MCF 10A (cell line): ENCODE data around the gene ADPRM. TPM values are rescaled to one million over a fixed set of nuclear protein-coding genes. Genes with fewer than 3 reads are reported as not detected.

ENCODE experiments used
- BruUV-seq: library from RNA; stranded (reverse); fragments of 400-500 nt; replicated peaks from 2 replicates; lab custom pipeline; 2021; lab: Mats Ljungman, UMichigan
- CTCF ChIA-PET: fragments of 300-600 bp; sonication (Branson Sonifier 250); formaldehyde crosslinking; extraction: SDS; loops from one replicate; lab custom pipeline; 2021; ENCODE audit warnings: antibody characterized with exemption, inconsistent platforms; lab: Yijun Ruan, JAX
- POLR2A ChIA-PET: fragments of 300-600, 350-650 bp; sonication (Branson Sonifier 250); formaldehyde crosslinking; extraction: SDS; loops from one replicate; lab custom pipeline; 2020; ENCODE audit warnings: antibody characterized with exemption, inconsistent platforms; lab: Yijun Ruan, JAX
- DNase-seq: peaks from one replicate; pipeline ENCODE4 v3.0.0-alpha.2; 2018; ENCODE audit not compliant: unreplicated experiment
- H3K27ac Mint-ChIP-seq: one replicate; pipeline ENCODE4 v1.8.0; 2022; ENCODE audit warnings: mild to moderate bottlenecking, low read depth, mixed read lengths; ENCODE audit not compliant: unreplicated experiment
- H3K27me3 Mint-ChIP-seq: one replicate; pipeline ENCODE4 v1.8.0; 2022; ENCODE audit warnings: mixed read lengths; ENCODE audit not compliant: insufficient read depth, unreplicated experiment
- H3K36me3 Mint-ChIP-seq: one replicate; pipeline ENCODE4 v1.8.0; 2022; ENCODE audit warnings: mild to moderate bottlenecking, moderate library complexity, mixed read lengths; ENCODE audit not compliant: insufficient read depth, unreplicated experiment
- H3K4me1 Mint-ChIP-seq: one replicate; pipeline ENCODE4 v1.8.0; 2022; ENCODE audit warnings: mixed read lengths; ENCODE audit not compliant: insufficient read depth, unreplicated experiment
- H3K4me3 Mint-ChIP-seq: one replicate; pipeline ENCODE4 v1.8.0; 2022; ENCODE audit warnings: mild to moderate bottlenecking, moderate library complexity, mixed read lengths; ENCODE audit not compliant: unreplicated experiment
- H3K9me3 Mint-ChIP-seq: one replicate; pipeline ENCODE4 v1.8.0; 2022; ENCODE audit warnings: mixed read lengths; ENCODE audit not compliant: unreplicated experiment
- CTCF ChIP-seq: fragments of 200-600 bp; IDR thresholded peaks from one replicate; pipeline ENCODE4 v1.8.0; 2022; ENCODE audit warnings: antibody characterized with exemption, mild to moderate bottlenecking; ENCODE audit not compliant: unreplicated experiment
- intact Hi-C: fragments of 100-400 bp; cut with micrococcal nuclease; formaldehyde crosslinking; loops from 2 replicates; pipeline ENCODE4 v1.14.1; 2022
- total RNA-seq: library from RNA; stranded (reverse); gene quantifications from 2 replicates; pipeline ENCODE4 v1.2.3, GENCODE V29; 2022

The ADPRM gene
- total RNA-seq, 1 experiment from 2014 or later: 9.8 TPM

DNA sequence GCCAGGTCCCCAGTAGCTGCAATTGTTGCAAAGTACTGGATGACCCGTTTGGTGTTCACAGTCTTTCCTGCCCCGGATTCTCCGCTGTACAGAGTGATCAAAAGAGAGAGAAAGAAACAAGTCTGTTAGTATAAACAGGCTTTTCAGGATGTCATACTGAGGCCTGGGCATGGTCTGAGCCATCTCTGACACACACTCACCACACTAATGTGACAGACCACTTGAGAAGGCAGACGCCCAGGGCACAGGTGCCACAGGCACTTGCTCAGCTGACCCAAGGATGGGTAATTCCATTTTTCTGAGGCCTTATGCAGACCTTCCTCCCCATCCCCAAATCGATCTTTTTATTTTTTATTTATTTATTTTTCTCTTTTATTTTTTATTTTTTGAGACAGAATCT, 47.8 kb upstream of the ADPRM start:
- DNase-seq: no peak
- Mint-ChIP-seq H3K4me1 (no peaks in the 10 kb centered on the region), H3K27ac (no peak overlapping the region), H3K9me3 (no peaks in the 10 kb centered on the region), H3K36me3 (no peaks in the 10 kb centered on the region), H3K4me3 (no peak overlapping the region), H3K27me3 (no peaks in the 10 kb centered on the region)
- ChIA-PET CTCF (interaction anchor here (0.5 to 1.3 kb wide), 3 partner anchors 36 to 279 kb away, joined by 3 to 8 read pairs (median 3); no protein-coding TSS in a partner anchor), POLR2A (interaction anchor here (0.7 kb wide), 1 partner anchor 87 kb away, joined by 3 read pairs; no protein-coding TSS in a partner anchor)
- intact Hi-C loops: no loop called here
- no peak for TF ChIP-seq CTCF
- BruUV-seq: no TSS peak

DNA sequence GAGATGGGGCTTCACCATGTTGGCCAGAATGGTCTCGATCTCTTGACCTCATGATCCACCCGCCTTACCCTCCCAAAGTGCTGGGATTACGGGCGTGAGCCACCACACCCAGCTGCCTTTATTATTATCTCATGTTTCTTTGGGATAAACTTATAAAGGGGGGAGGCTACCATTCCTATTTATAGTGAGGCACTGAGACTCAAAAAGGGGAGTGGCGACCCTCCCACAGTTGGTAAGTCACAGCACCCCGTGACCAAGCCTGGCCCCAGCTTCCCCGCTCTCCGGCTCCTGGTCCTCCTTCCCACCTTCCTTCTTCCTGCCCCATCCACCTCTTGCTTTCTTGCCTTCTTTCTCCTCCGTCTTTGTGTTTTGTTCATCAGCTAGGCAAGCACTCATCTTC, 45.5 kb upstream of the ADPRM start:
- Mint-ChIP-seq H3K27ac (no peak overlapping the region), H3K36me3 (no peaks in the 10 kb centered on the region), H3K9me3 (no peaks in the 10 kb centered on the region), H3K4me1 (no peaks in the 10 kb centered on the region), H3K4me3 (no peak overlapping the region), H3K27me3 (no peaks in the 10 kb centered on the region)
- DNase-seq: no peak
- ChIA-PET POLR2A (no interaction called here), CTCF (interaction anchor here (0.5 kb wide), 1 partner anchor 1801 kb away, joined by 4 read pairs; no protein-coding TSS in a partner anchor)
- TF ChIP-seq CTCF: no peak
- intact Hi-C loops: no loop called here
- no TSS peak for BruUV-seq

- POLR2A ChIA-PET: no interaction called here
- H3K4me1 Mint-ChIP-seq: no peaks in the 10 kb centered on the region
- intact Hi-C loops: no loop called here
- no peak overlapping the region for H3K4me3 Mint-ChIP-seq
- no peak overlapping the region for H3K27ac Mint-ChIP-seq
- no peak for TF ChIP-seq CTCF
- no peaks in the 10 kb centered on the region for H3K27me3 Mint-ChIP-seq
- no TSS peak for BruUV-seq
- H3K9me3 Mint-ChIP-seq: no peaks in the 10 kb centered on the region
- no peak for DNase-seq
- H3K36me3 Mint-ChIP-seq: no peaks in the 10 kb centered on the region
- CTCF ChIA-PET: interaction anchor here (0.6 to 2.0 kb wide), 4 partner anchors 9 to 222 kb away, joined by 3 to 8 read pairs (median 3); no protein-coding TSS in a partner anchor
Measured at GRCh38 chr17:10652984-10653659, 44.3 kb upstream of the ADPRM start.

GRCh38 chr17:10653987-10654386, 43.4 kb upstream of the ADPRM start:
- CTCF ChIA-PET: interaction anchor here (0.6 to 2.0 kb wide), 6 partner anchors 24 to 1090 kb away, joined by 3 to 8 read pairs (median 4); no protein-coding TSS in a partner anchor
- Mint-ChIP-seq H3K27ac (no peak overlapping the region), H3K4me1 (no peaks in the 10 kb centered on the region), H3K9me3 (no peaks in the 10 kb centered on the region), H3K4me3 (no peak overlapping the region), H3K27me3 (no peaks in the 10 kb centered on the region), H3K36me3 (no peaks in the 10 kb centered on the region)
- DNase-seq: no peak
- BruUV-seq: no TSS peak
- no peak for TF ChIP-seq CTCF
- intact Hi-C loops: no loop called here
- POLR2A ChIA-PET: no interaction called here
